Stimulated activated naive B cell treated with anti-CD40 and anti-IgM and Interleukin-4, amounts not matched to agents 10 μg/mL and 1 μg/mL and 100 μg/mL, for 72 hours (primary cell): ENCODE results near the gene KIF23.
"Not testable (repeated sequence)": the region's sequence is repeated elsewhere in the genome, so short reads cannot be mapped to it uniquely, and the experiment has no call there.

Experiments
- ATAC-seq, 2 donors: fragments of 150-1000 bp; cut with Tn5 transposase; replicated peaks; 2 replicates each; pipeline ENCODE4 v1.10.0; 2021; ENCODE audit warnings: moderate library complexity in 1 of 2
- DNase-seq: peaks from one replicate; pipeline ENCODE4 v3.0.0; 2021
- H3K27ac Mint-ChIP-seq: one replicate; pipeline ENCODE4 v1.8.0; 2022; ENCODE audit warnings: mild to moderate bottlenecking, mixed read lengths
- H3K27me3 Mint-ChIP-seq, 2 donors: one replicate each; pipeline ENCODE4 v1.8.0; 2022; ENCODE audit warnings: mixed read lengths in 2 of 2
- H3K36me3 Mint-ChIP-seq, 2 donors: one replicate each; pipeline ENCODE4 v1.8.0; 2022; ENCODE audit warnings: mixed read lengths in 2 of 2, mild to moderate bottlenecking in 1 of 2
- H3K4me1 Mint-ChIP-seq, 2 donors: one replicate each; pipeline ENCODE4 v1.8.0; 2022; ENCODE audit warnings: mixed read lengths in 2 of 2, mild to moderate bottlenecking in 1 of 2
- H3K4me3 Mint-ChIP-seq, 2 donors: one replicate each; pipeline ENCODE4 v1.8.0; 2022; ENCODE audit warnings: mild to moderate bottlenecking in 2 of 2, mixed read lengths in 2 of 2, moderate library complexity in 1 of 2
- H3K9me3 Mint-ChIP-seq, 2 donors: one replicate each; pipeline ENCODE4 v1.8.0; 2022; ENCODE audit warnings: mixed read lengths in 2 of 2, mild to moderate bottlenecking in 1 of 2

KIF23 gene

DNA sequence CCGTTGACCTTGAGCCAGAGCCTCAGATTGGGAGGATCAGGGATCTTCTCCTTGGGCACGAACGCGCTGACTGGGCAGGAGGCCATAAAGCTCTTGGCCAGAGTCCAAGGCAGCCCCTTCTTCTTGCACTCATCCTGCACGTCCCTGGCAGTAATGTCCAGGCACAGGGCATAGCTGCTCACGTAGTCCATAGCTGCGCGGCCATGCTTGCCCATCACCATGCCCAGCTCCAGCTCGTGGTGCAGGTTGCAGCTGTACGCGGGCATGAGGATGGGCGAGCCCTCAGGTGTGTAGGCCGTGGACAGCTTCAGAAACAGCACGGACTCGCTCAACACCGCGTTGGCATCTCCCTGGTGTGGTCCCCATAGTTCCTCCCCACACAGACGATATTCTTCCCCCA is 20.5 kb downstream of the KIF23 start:
- no peaks in the 10 kb centered on the region for H3K27me3 Mint-ChIP-seq
- ATAC-seq: no peak
- peaks cover 12 to 17% of the 10 kb centered on the region in 2 donors for H3K36me3 Mint-ChIP-seq

GRCh38 chr15:69435985-69436384 is 21.8 kb downstream of the KIF23 start:
- peaks cover 8 to 21% of the 10 kb centered on the region in 2 donors for H3K36me3 Mint-ChIP-seq

More for the DNA sequence above, 20.5 kb downstream of the KIF23 start:
- DNase-seq: no peak
- H3K4me3 Mint-ChIP-seq: no peak overlapping the region
- H3K4me1 Mint-ChIP-seq: no peaks in the 10 kb centered on the region
- H3K27ac Mint-ChIP-seq: no peak overlapping the region
- H3K9me3 Mint-ChIP-seq: no peaks in the 10 kb centered on the region

DNA sequence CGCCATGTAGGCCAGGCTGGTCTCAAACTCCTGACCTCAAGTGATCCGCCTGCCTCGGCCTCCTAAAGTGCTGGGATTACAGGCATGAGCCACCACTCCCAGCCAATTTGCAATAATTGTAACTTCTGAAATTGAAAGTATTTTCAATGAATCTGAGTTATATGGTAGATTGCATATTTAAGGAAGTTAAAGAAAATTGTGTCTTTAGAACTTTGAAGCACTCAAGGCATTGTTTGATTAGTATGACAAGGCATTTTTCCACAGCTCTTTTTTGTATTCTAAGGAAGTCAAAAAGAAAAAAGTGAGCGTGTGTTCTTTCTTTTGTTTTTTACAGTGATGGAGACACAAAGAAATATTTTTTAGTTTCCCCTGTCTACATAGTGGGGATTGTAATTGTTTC is 22.8 kb downstream of the KIF23 start:
- ATAC-seq: no peak
- no peaks in the 10 kb centered on the region for H3K27me3 Mint-ChIP-seq
- no peaks in the 10 kb centered on the region for H3K4me1 Mint-ChIP-seq
- H3K36me3 Mint-ChIP-seq: peaks cover 8 to 20% of the 10 kb centered on the region in 2 donors
- H3K4me3 Mint-ChIP-seq: no peak overlapping the region
- no peaks in the 10 kb centered on the region for H3K9me3 Mint-ChIP-seq
- DNase-seq: no peak
- no peak overlapping the region for H3K27ac Mint-ChIP-seq

More at GRCh38 chr15:69435985-69436384, 21.8 kb downstream of the KIF23 start:
- ATAC-seq: no peak
- no peak overlapping the region for H3K4me3 Mint-ChIP-seq
- no peaks in the 10 kb centered on the region for H3K4me1 Mint-ChIP-seq
- no peak for DNase-seq
- H3K27ac Mint-ChIP-seq: no peak overlapping the region
- H3K9me3 Mint-ChIP-seq: no peaks in the 10 kb centered on the region
- H3K27me3 Mint-ChIP-seq: no peaks in the 10 kb centered on the region

DNA sequence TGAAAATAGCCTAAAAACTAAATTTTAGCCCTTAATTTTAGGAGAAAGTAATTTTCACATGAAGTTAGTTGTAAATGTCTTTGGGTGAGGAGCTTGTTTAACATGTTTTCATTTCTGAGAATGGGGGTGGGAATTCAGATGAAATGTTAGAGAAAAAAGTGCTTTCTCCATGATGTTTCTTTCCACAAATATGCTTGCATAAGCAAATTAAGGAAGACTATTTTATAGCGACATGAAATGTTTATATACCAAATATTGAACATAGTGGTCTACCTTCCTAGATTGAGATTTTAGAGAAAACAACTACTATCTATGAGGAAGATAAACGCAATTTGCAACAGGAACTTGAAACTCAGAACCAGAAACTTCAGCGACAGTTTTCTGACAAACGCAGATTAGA is 25.5 kb downstream of the KIF23 start:
- H3K4me1 Mint-ChIP-seq: peaks cover 4 to 12% of the 10 kb centered on the region in 2 donors
- ATAC-seq: no peak

DNA sequence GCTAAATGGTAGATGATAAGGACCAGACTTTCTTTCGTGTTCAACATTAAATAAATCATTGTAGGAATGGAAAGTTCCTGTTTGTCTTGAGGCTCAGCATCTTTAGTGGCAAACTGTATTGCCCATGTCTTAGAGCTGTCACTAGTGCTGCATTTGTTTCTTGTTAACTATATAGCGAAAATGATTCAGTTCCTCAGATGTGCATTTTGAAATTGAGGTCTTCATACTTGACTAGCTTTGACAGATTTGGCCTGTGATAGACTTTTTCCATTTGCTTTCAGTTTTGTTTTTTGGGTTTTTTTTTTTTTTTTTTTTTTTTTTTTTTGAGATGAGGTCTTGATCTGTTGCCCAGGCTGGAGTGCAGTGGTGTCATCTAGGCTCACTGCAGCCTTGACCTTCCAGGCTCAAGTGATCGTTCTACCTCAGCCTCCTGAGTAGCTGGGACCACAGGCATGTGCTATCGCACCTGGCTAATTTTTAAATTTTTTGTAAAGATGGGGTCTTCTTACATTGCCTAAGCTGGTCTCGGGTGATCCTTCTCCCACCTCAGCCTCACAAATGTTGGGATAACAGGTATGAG is 29.0 kb downstream of the KIF23 start:
- Mint-ChIP-seq H3K27ac (peak overlapping the region; percentile 92), H3K9me3 (no peaks in the 10 kb centered on the region), H3K4me3 (peak overlapping the region; percentile 60 to 61), H3K36me3 (peaks cover 0 to 11% of the 10 kb centered on the region in 2 donors), H3K27me3 (no peaks in the 10 kb centered on the region), H3K4me1 (peaks cover 6 to 12% of the 10 kb centered on the region in 2 donors)
- DNase-seq: no peak
- peak; percentile 99 for ATAC-seq

More for the DNA sequence above, 25.5 kb downstream of the KIF23 start:
- Mint-ChIP-seq H3K36me3 (peaks cover 8 to 20% of the 10 kb centered on the region in 2 donors), H3K9me3 (no peaks in the 10 kb centered on the region), H3K27me3 (no peaks in the 10 kb centered on the region), H3K27ac (peak overlapping the region; percentile 32), H3K4me3 (no peak overlapping the region)
- DNase-seq: no peak

- Mint-ChIP-seq H3K4me3 (no peak overlapping the region), H3K27ac (no peak overlapping the region), H3K36me3 (peaks cover 0 to 6% of the 10 kb centered on the region in 2 donors), H3K27me3 (no peaks in the 10 kb centered on the region), H3K4me1 (peaks cover 6 to 12% of the 10 kb centered on the region in 2 donors), H3K9me3 (no peaks in the 10 kb centered on the region)
- no peak for DNase-seq
- ATAC-seq: no peak
These were observed 30.5 kb downstream of the KIF23 start for GRCh38 chr15:69444686-69445085.

- H3K9me3 Mint-ChIP-seq: no peaks in the 10 kb centered on the region
- no peak for DNase-seq
- ATAC-seq: no peak
- H3K36me3 Mint-ChIP-seq: no peaks in the 10 kb centered on the region
- no peak overlapping the region for H3K4me3 Mint-ChIP-seq
- no peak overlapping the region for H3K27ac Mint-ChIP-seq
- no peaks in the 10 kb centered on the region for H3K27me3 Mint-ChIP-seq
- H3K4me1 Mint-ChIP-seq: peaks cover 6 to 14% of the 10 kb centered on the region in 2 donors
These were observed 32.8 kb downstream of the KIF23 start for GRCh38 chr15:69446953-69447352.

- H3K27me3 Mint-ChIP-seq, ATAC-seq, DNase-seq, H3K9me3 Mint-ChIP-seq, H3K4me3 Mint-ChIP-seq, H3K27ac Mint-ChIP-seq: not testable (repeated sequence)
- Mint-ChIP-seq H3K36me3 (peaks cover 21 to 22% of the 10 kb centered on the region in 2 donors), H3K4me1 (peaks cover 16 to 21% of the 10 kb centered on the region in 2 donors)
These were observed 36.1 kb downstream of the KIF23 start for GRCh38 chr15:69450221-69450620.

DNA sequence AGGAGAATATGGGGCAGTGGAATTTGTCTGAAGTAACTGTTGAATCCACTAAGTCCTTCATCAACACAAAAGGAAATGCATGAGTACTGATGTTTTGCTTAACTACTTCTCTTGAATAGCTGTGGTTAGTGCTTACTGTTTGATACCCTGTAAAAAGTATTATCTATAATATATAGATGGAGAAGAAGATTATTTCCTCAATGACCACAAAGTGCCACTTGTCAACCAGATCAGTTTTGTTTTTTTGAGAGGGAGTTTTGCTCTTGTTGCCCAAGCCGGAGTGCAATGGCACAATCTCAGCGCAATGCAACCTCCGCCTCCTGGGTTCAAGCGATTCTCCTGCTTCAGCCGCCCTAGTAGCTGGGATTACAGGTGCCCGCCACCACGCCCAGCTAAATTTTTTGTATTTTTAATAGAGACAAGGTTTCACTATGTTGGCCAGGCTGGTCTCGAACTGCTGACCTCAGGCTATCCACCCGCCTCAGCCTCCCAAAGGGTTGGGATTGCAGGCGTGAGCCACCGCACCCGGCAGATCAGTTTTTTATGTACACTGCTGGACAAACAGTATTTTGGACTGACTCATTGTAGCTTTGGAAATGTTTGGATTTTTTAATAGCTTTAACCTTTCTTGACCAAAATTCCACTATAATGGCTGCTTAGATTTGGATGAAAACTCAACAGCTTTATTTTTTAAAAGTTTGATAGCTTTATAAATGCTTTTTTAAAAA is 37.0 kb downstream of the KIF23 start:
- peak overlapping the region in 1 of 2 donors; percentile 97 for H3K4me3 Mint-ChIP-seq
- H3K27ac Mint-ChIP-seq: peak overlapping the region; percentile 62
- no peaks in the 10 kb centered on the region for H3K9me3 Mint-ChIP-seq
- no peak for DNase-seq
- peaks cover 16 to 25% of the 10 kb centered on the region in 2 donors for H3K4me1 Mint-ChIP-seq
- no peaks in the 10 kb centered on the region for H3K27me3 Mint-ChIP-seq
- ATAC-seq: no peak
- H3K36me3 Mint-ChIP-seq: peaks cover 22 to 31% of the 10 kb centered on the region in 2 donors

DNA sequence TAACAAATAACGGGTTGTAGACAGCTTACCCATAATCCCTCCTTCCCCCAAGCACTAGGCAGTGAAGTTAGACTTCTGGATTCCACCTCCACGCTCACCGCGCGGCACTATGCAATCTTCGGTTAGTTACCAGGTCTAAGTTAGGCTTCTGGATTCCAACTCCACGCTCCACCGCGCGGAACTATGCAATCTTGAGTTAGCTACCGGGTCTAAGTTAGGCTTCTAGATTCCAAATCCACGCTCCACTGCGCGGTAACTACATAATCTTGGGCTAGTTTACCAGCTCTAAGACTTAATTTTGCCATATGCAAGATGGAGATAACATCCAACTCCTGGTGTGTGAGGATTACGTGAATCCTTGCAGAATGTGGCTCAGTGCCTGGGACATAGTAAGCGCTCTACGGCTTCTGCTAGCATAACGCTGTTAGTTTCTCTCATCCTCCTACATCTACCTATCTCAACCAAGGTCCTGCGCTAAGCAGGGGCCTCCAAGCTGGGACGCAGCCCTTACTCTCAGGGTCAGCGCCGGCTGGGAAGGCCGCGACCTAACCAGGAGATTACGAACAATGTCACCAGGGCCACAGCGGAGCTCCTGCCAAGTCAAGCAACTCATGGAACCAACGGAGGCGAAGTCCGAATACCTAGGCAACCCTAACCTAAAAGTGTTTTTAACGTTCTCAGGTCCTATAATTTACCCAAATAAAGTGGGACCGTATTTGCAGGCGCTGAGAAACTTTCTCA is 38.0 kb downstream of the KIF23 start:
- no peak for DNase-seq
- no peaks in the 10 kb centered on the region for H3K9me3 Mint-ChIP-seq
- peaks cover 25 to 36% of the 10 kb centered on the region in 2 donors for H3K36me3 Mint-ChIP-seq
- H3K4me1 Mint-ChIP-seq: peaks cover 19 to 28% of the 10 kb centered on the region in 2 donors
- peak overlapping the region; percentile 99 for H3K27ac Mint-ChIP-seq
- peak; percentile 49 to 58 for ATAC-seq
- peak overlapping the region; percentile 97 to 100 for H3K4me3 Mint-ChIP-seq
- no peaks in the 10 kb centered on the region for H3K27me3 Mint-ChIP-seq

DNA sequence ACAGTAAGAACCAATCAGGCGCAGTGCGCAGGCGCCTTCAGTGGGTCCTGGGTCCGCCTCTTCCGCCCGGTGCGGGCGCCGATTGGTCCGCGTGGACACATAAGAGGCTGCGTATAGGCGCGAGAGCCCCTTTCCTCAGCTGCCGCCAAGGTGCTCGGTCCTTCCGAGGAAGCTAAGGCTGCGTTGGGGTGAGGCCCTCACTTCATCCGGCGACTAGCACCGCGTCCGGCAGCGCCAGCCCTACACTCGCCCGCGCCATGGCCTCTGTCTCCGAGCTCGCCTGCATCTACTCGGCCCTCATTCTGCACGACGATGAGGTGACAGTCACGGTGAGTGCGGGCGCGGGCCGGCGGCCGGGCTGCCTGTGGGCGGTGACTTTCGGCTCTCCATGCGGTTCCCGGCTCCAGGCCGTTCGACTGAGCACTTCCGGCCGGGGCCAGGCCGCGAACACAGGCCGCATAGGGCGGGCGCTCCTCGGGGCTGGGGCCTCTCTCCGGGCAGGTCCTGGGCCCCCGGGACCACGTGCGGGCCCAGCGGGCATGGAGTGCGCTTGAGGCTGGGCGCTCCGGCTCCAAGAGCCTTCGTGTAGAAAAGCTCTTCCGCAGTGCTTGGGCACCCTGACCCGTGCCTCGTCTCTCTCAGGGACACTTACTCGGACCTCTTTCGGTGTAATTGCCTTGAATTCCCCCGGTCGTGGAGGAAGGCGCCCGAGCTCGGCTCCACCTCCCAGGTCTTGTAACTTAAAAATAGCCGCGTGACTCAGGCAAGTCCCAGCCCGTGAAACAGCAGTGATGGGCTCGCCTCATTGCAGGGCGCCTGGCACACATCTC is 38.8 kb downstream of the KIF23 start, which contains the start of gene RPLP1:
Gene RPLP1, plus strand, starts transcription at position 127 of the 830 bp plus-strand sequence. Its CDS starts 131 bp downstream, at position 258.
- Mint-ChIP-seq H3K27me3 (no peaks in the 10 kb centered on the region), H3K27ac (peak within 1 kb of the TSS; percentile 99), H3K9me3 (no peaks in the 10 kb centered on the region), H3K4me1 (peaks cover 19 to 28% of the 10 kb centered on the region in 2 donors), H3K36me3 (peaks cover 32 to 43% of the 10 kb centered on the region in 2 donors), H3K4me3 (peak within 1 kb of the TSS; percentile 97 to 100)
- DNase-seq (peak; percentile 92), ATAC-seq (peak; percentile 85 to 89)

DNA sequence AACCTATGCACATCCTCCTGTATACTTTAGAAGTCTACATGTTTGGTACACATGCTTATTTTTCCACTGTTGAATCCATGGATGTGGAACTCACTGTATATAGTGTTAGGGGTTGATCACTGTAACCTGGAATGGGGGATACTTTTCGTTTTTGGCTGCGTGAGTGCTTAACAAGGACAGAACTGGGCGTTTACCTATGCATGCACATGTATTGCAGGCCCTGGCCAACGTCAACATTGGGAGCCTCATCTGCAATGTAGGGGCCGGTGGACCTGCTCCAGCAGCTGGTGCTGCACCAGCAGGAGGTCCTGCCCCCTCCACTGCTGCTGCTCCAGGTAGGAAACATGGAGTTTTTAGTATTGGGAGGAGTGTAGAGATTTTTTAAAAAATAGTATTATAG is 40.8 kb downstream of the KIF23 start:
- H3K4me3 Mint-ChIP-seq: peak overlapping the region; percentile 97 to 100
- H3K9me3 Mint-ChIP-seq: no peaks in the 10 kb centered on the region
- H3K36me3 Mint-ChIP-seq: peaks cover 36 to 51% of the 10 kb centered on the region in 2 donors
- no peaks in the 10 kb centered on the region for H3K27me3 Mint-ChIP-seq
- no peak for ATAC-seq
- H3K4me1 Mint-ChIP-seq: peaks cover 19 to 28% of the 10 kb centered on the region in 2 donors
- no peak for DNase-seq
- H3K27ac Mint-ChIP-seq: peak overlapping the region; percentile 20

- Mint-ChIP-seq H3K36me3 (peaks cover 36 to 51% of the 10 kb centered on the region in 2 donors), H3K27ac (peak overlapping the region; percentile 79), H3K9me3 (no peaks in the 10 kb centered on the region), H3K4me3 (peak overlapping the region; percentile 1 to 31), H3K27me3 (no peaks in the 10 kb centered on the region), H3K4me1 (peaks cover 19 to 28% of the 10 kb centered on the region in 2 donors)
- no peak for DNase-seq
- no peak for ATAC-seq
These were observed 42.3 kb downstream of the KIF23 start for GRCh38 chr15:69456208-69457166.
